H1 (cell line): ENCODE measurements around the gene ETF1. TPM values are rescaled to one million over a fixed set of nuclear protein-coding genes. Genes with fewer than 3 reads are reported as not detected.
A peak's percentile ranks its signal among the peaks of the same experiment; 100 is the strongest.

Source experiments
- CTCF ChIA-PET: fragments of 300-600 bp; sonication (Branson Sonifier 250); formaldehyde crosslinking; loops from one replicate; lab custom pipeline; 2021; ENCODE audit not compliant: partially characterized antibody; lab: Charles Lee
- POLR2A ChIA-PET: fragments of 300-600 bp; sonication (Branson Sonifier 250); formaldehyde crosslinking; loops from one replicate; lab custom pipeline; 2021; ENCODE audit warnings: inconsistent platforms; ENCODE audit not compliant: partially characterized antibody; lab: Charles Lee
- DNase-seq, 2 experiments: peaks; one replicate each; pipeline versions ENCODE4 v3.0.0 to v3.0.0-alpha.2; 2010 to 2022; ENCODE audit warnings: low spot score in 2 of 2, low read depth in 1 of 2, mixed read lengths in 1 of 2
- FAIRE-seq: peaks from 2 replicates; lab custom pipeline; 2011; peaks lifted over from hg19 to GRCh38; lab: Jason Lieb, UNC
- H2AFZ ChIP-seq: 2 replicates; pipeline ENCODE4 v1.8.1; 2012; ENCODE audit warnings: low read length, inconsistent platforms
- H2AK5ac ChIP-seq: 2 replicates; pipeline ENCODE4 v1.6.1; 2013; ENCODE audit warnings: low read depth, low read length
- H2BK120ac ChIP-seq: replicated peaks from 2 replicates; pipeline ENCODE3; 2013; ENCODE audit warnings: low read depth, low read length, inconsistent platforms
- H2BK12ac ChIP-seq: 2 replicates; pipeline ENCODE4 v1.6.1; 2013; ENCODE audit warnings: low read depth, low read length
- H2BK15ac ChIP-seq: 2 replicates; pipeline ENCODE4 v1.6.1; 2013; ENCODE audit warnings: low read length
- H2BK20ac ChIP-seq: 2 replicates; pipeline ENCODE4 v1.6.1; 2013; ENCODE audit warnings: low read length
- H2BK5ac ChIP-seq: 2 replicates; pipeline ENCODE4 v1.6.1; 2013; ENCODE audit warnings: low read depth, low read length
- H3K14ac ChIP-seq: 2 replicates; pipeline ENCODE4 v1.6.1; 2013; ENCODE audit warnings: inconsistent platforms; ENCODE audit not compliant: insufficient read length
- H3K18ac ChIP-seq: 2 replicates; pipeline ENCODE4 v1.6.1; 2013; ENCODE audit warnings: low read length; ENCODE audit errors: extremely low read depth
- H3K23ac ChIP-seq: 2 replicates; pipeline ENCODE4 v1.6.1; 2013; ENCODE audit warnings: inconsistent platforms; ENCODE audit not compliant: insufficient read length
- H3K23me2 ChIP-seq: 2 replicates; pipeline ENCODE4 v1.6.1; 2013; ENCODE audit warnings: low read depth, low read length
- H3K27ac ChIP-seq: 2 replicates; pipeline ENCODE4 v1.6.1; 2011; ENCODE audit warnings: low read depth, low read length, inconsistent platforms
- H3K27me3 ChIP-seq, 4 experiments: replicated peaks in 1 of 4; 1 replicate in 1 of 4; 2 replicates in 3 of 4; pipeline versions ENCODE4 v1.6.1 to v1.8.1; 2011 to 2013; ENCODE audit warnings: low read length in 3 of 4, mild to moderate bottlenecking in 3 of 4, inconsistent platforms in 2 of 4, mixed read lengths in 2 of 4, moderate library complexity in 1 of 4; ENCODE audit not compliant: control insufficient read depth in 3 of 4, insufficient read depth in 3 of 4; ENCODE audit errors: extremely low read depth in 1 of 4
- H3K36me3 ChIP-seq, 4 experiments: 2 replicates each; pipeline versions ENCODE4 v1.6.1 to v1.8.1; 2011 to 2013; ENCODE audit warnings: mild to moderate bottlenecking in 4 of 4, low read length in 3 of 4, moderate library complexity in 2 of 4, control low read depth in 1 of 4, inconsistent platforms in 1 of 4; ENCODE audit not compliant: insufficient read depth in 4 of 4, control insufficient read depth in 2 of 4
- H3K4ac ChIP-seq: replicated peaks from 2 replicates; pipeline ENCODE3; 2013; ENCODE audit warnings: low read length, low read depth, mixed read lengths, inconsistent platforms; ENCODE audit not compliant: insufficient read length
- H3K4me1 ChIP-seq, 4 experiments: replicated peaks in 1 of 4; 1 replicate in 1 of 4; 2 replicates in 3 of 4; pipeline versions ENCODE4 v1.6.1 to v1.8.1; 2011 to 2013; ENCODE audit warnings: low read length in 3 of 4, inconsistent platforms in 2 of 4, mixed read lengths in 1 of 4; ENCODE audit not compliant: insufficient read depth in 4 of 4, control insufficient read depth in 3 of 4
- H3K4me2 ChIP-seq, 2 experiments: 2 replicates each; pipeline versions ENCODE4 v1.6.1 to v1.8.1; 2011 to 2013; ENCODE audit warnings: low read depth in 2 of 2, low read length in 2 of 2, control low read depth in 1 of 2, inconsistent platforms in 1 of 2, mild to moderate bottlenecking in 1 of 2; ENCODE audit not compliant: insufficient read depth in 1 of 2
- H3K4me3 ChIP-seq, 4 experiments: fragments of 200-600, 300-600 bp in 1 of 4; sonication (generic), shearing (Covaris generic), sonication (Bioruptor Twin) in 1 of 4; 2 replicates each; pipeline versions ENCODE4 v1.5.1 to v1.8.1; 2011 to 2016; ENCODE audit warnings: low read length in 4 of 4, low read depth in 3 of 4, control low read depth in 2 of 4, inconsistent platforms in 2 of 4, mild to moderate bottlenecking in 2 of 4, mixed read lengths in 1 of 4, moderate library complexity in 1 of 4; ENCODE audit not compliant: insufficient read depth in 2 of 4; ENCODE audit errors: extremely low read depth in 1 of 4
- H3K56ac ChIP-seq: replicated peaks from 2 replicates; pipeline ENCODE3; 2013; ENCODE audit warnings: low read depth, mild to moderate bottlenecking, mixed read lengths, low read length, inconsistent platforms; ENCODE audit not compliant: insufficient read length
- H3K79me1 ChIP-seq: 2 replicates; pipeline ENCODE4 v1.6.1; 2013; ENCODE audit warnings: low read depth, low read length, control low read depth
- H3K79me2 ChIP-seq, 2 experiments: 2 replicates each; pipeline versions ENCODE4 v1.6.1 to v1.8.1; 2012 to 2013; ENCODE audit warnings: low read length in 2 of 2, mild to moderate bottlenecking in 2 of 2, inconsistent platforms in 1 of 2; ENCODE audit not compliant: insufficient read depth in 2 of 2, control insufficient read depth in 1 of 2
- H3K9ac ChIP-seq, 4 experiments: replicated peaks in 1 of 4; 1 replicate in 1 of 4; 2 replicates in 3 of 4; pipeline versions ENCODE4 v1.6.1 to v1.8.1; 2011 to 2013; ENCODE audit warnings: low read depth in 3 of 4, low read length in 3 of 4, control low read depth in 2 of 4, mild to moderate bottlenecking in 2 of 4, moderate library complexity in 2 of 4, inconsistent platforms in 1 of 4; ENCODE audit errors: extremely low read depth in 1 of 4
- H3K9me3 ChIP-seq, 2 experiments: 2 replicates each; pipeline versions ENCODE4 v1.6.1 to v1.8.1; 2012 to 2013; ENCODE audit warnings: mild to moderate bottlenecking in 2 of 2, moderate library complexity in 2 of 2, control low read depth in 1 of 2, inconsistent platforms in 1 of 2, low read depth in 1 of 2, low read length in 1 of 2, mixed read lengths in 1 of 2; ENCODE audit not compliant: insufficient read depth in 2 of 2
- H4K20me1 ChIP-seq, 2 experiments: replicated peaks in 1 of 2; 2 replicates each; pipeline versions ENCODE3 to v1.8.1; 2011 to 2013; ENCODE audit warnings: inconsistent platforms in 2 of 2, low read length in 2 of 2, mild to moderate bottlenecking in 1 of 2; ENCODE audit not compliant: insufficient read depth in 2 of 2, control insufficient read depth in 1 of 2
- H4K5ac ChIP-seq: 2 replicates; pipeline ENCODE4 v1.6.1; 2013; ENCODE audit warnings: low read length, low read depth, mixed read lengths, inconsistent platforms; ENCODE audit not compliant: insufficient read length
- H4K8ac ChIP-seq: 2 replicates; pipeline ENCODE4 v1.8.0; 2013; ENCODE audit warnings: mild to moderate bottlenecking, moderate library complexity, low read length, inconsistent platforms; ENCODE audit not compliant: insufficient read depth; ENCODE audit errors: extremely low read depth
- H4K91ac ChIP-seq: replicated peaks from 2 replicates; pipeline ENCODE3; 2013; ENCODE audit warnings: low read length, mixed read lengths, inconsistent platforms; ENCODE audit not compliant: insufficient read length
- POLR2A ChIP-seq, 2 experiments: IDR thresholded peaks; 1 replicate in 1 of 2; 2 replicates in 1 of 2; pipeline ENCODE4 v1.6.1; 2011; ENCODE audit warnings: low read depth in 2 of 2, low read length in 2 of 2, mild to moderate bottlenecking in 2 of 2; ENCODE audit errors: control extremely low read depth in 1 of 2
- SRF ChIP-seq: IDR thresholded peaks from 2 replicates; pipeline ENCODE4 v1.6.1; 2011; ENCODE audit warnings: mild to moderate bottlenecking, low read depth, low read length, moderate library complexity
- WGBS, 2 experiments: shearing (Covaris generic) in 1 of 2; methylation state at CpG; one replicate each; pipeline versions ENCODE4 v1.1.6 to v1.1.7; 2013 to 2015; ENCODE audit warnings: low lambda C conversion rate in 2 of 2, mixed read lengths in 2 of 2, inconsistent platforms in 1 of 2, low coverage in 1 of 2, missing lambda C conversion rate in 1 of 2; ENCODE audit not compliant: insufficient replicate concordance in 2 of 2, insufficient coverage in 1 of 2, insufficient read length in 1 of 2; ENCODE audit errors: extremely low coverage in 1 of 2, missing lambda C conversion rate in 1 of 2; 5-methylcytosine and 5-hydroxymethylcytosine counted together
- polyA plus RNA-seq, 7 experiments: library from polyadenylated mRNA; depleted of rRNA in 3 of 7; stranded (reverse) in 5 of 7; unstranded in 2 of 7; fragments of >200 nt in 5 of 7; fragments of 200-250 nt in 2 of 7; gene quantifications; 1 replicate in 5 of 7; 2 replicates in 1 of 7; 4 replicates in 1 of 7; pipeline versions ENCODE4 v1.2.1 to v1.2.3, GENCODE V29; 2011 to 2013; ENCODE audit warnings: missing spikeins in 2 of 7, mixed read lengths in 2 of 7
- total RNA-seq: library from RNA; stranded (reverse); fragmentation: NEBNext Ultra II Directional; extraction: Animal tissue kit (Norgen Biotek cat#: 25700); gene quantifications from 2 replicates; pipeline ENCODE4 v1.2.1, GENCODE V29; 2021

ETF1 gene
- total and polyA plus RNA-seq, 2 of the 8 experiments (the other 6 are each of a cell fraction or from before 2014, with no cell fraction given) = 50.5 to 168 TPM

GRCh38 chr5:138460032-138460693 is 82.9 kb downstream of the ETF1 start:
- Histone ChIP-seq H3K14ac (no peak overlapping the region), H2BK120ac (no peak overlapping the region), H4K20me1 (no peaks in the 10 kb centered on the region), H3K36me3 (no peaks in the 10 kb centered on the region), H3K27me3 (no peaks in the 10 kb centered on the region), H2BK5ac (no peak overlapping the region), H4K91ac (no peak overlapping the region), H3K4ac (no peak overlapping the region), H3K4me2 (no peak overlapping the region), H3K9me3 (no peaks in the 10 kb centered on the region), H2BK15ac (no peak overlapping the region), H2BK20ac (no peak overlapping the region), H3K23ac (no peak overlapping the region), H4K5ac (no peak overlapping the region), H3K9ac (no peak overlapping the region), H3K4me3 (no peak overlapping the region), H2AK5ac (no peak overlapping the region), H3K4me1 (peaks cover under 1 to 13% (median 2%) of the 10 kb centered on the region in 4 experiments; a peak in 5 of 7 replicates), H3K79me2 (no peaks in the 10 kb centered on the region), H3K56ac (no peak overlapping the region), H2AFZ (no peak overlapping the region), H3K27ac (no peak overlapping the region), H4K8ac (peak overlapping the region; percentile 26; the same call in 1 of the 2 replicates), H3K23me2 (peaks cover 8% of the 10 kb centered on the region), H2BK12ac (no peak overlapping the region), H3K79me1 (no peaks in the 10 kb centered on the region), H3K18ac (no peak overlapping the region)
- ChIA-PET POLR2A (interaction anchor here (1.1 to 15.1 kb wide), 4 partner anchors 10 to 83 kb away, joined by 3 to 294 read pairs (median 12); partner anchors contain the start of gene ETF1), CTCF (interaction anchor here (0.5 to 24.9 kb wide), 4 partner anchors 10 to 561 kb away, joined by 3 to 532 read pairs (median 109); no protein-coding TSS in a partner anchor)
- 71% methylated on average over 3 of the region's 4 CpGs; no CpG with 5 or more reads in 1 of the 2 experiments for WGBS, 2 experiments
- DNase-seq (no peak), FAIRE-seq (no peak)
- TF ChIP-seq POLR2A (IDR thresholded peaks at IDR 0.05; ENCODE audit: control extremely low read depth in 1 of 2, low read depth in 2 of 2, low read length in 2 of 2) (peak in 1 of 2 experiments; percentile 17; a peak in 1 of 3 replicates), SRF (no peak)
